GM18870 (cell line): Measurements from ENCODE around the gene PRR29.

ENCODE experiments used
- ATAC-seq: cut with Tn5 transposase; IDR thresholded peaks from one replicate; pipeline ENCODE4 v1.9.1; 2021; ENCODE audit warnings: moderate library complexity; ENCODE audit not compliant: unreplicated experiment

Gene PRR29

GRCh38 chr17:63998050-63998720 is at the start of gene PRR29:
Gene PRR29 (plus strand): TSS chr17:63998351. CDS start chr17:63998365, 14 bp downstream.
- no peak for ATAC-seq

GRCh38 chr17:63948521-63948920 is 49.6 kb upstream of the PRR29 start:
- no peak for ATAC-seq

- ATAC-seq: no peak
Observed at GRCh38 chr17:63949576-63950250, 48.4 kb upstream of the PRR29 start.

DNA sequence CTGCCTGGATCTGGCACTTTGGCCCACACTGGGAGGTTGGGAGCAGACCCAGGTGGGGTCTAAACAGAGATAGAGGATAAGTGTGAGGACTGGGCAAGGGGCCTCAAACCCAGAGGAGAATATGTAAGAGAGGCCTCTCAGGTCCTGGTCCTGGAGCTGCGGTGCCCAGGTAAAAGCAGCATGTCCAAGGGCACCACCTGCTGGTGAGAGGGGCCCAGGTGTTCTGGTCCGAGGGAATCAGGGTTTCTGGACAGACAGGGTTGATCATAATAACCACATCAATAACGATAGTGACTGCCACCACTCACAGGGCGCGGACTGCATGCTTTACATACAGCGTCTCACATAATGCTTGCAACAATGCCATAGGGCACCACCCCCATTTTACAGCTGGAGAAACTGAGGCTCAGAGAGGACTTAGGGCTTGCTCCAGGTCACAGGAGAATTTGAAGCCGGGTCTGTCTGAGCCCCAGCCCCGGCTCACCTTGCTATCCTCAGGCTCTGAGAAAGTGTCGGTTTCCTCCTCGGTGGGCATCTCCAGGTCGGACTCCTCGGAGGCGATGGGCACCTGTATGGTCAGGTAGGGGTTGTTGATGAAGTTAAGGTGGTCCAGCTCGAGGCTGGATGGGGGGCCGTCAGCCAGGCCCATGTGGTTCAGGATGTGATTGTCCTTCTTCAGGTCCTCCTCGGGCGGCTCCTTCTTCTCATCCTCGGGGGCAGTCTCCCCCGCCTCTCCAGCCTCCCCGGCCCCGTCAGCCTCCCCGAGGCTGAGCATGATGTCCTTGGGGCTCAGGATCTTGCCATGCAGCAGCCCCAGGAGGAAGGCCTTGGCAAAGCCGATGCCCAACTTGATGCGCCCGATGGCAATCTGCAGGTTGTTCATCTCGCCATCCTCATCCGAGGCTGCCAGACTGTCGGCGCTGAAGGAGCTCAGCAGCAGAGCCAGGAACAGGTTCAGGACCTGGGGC is 46.9 kb upstream of the PRR29 start:
- no peak for ATAC-seq

DNA sequence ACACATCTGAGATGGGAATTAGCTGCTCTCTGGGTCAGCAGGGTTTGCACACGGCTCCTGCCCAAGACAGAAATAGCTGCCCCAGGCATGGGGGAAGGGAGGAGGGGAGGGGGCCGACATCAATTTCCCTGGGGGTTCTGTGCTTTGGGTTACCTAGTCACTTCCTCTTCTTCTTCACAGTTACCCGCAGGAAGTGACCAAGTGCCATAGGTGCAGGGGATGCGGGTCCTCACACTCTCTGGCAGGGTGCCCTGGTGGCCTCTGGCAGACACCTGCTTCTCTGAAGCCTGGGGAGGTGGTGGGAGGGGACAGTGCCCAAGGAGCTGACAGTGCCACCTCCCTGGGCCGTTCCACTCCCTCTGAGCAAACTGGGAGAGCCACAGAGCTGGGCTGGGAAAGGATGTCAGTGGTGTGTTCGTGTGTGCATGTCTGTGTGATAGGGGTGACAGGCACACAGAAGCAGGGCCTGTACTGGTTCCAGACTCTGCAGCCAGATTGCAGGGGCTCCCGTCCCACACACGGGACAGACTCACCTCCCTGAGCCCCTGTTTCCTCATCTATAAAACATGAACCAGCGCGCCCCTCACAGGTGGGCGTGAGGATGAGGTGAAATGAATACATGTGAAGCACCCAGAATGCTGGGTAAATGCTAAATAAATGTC is 43.6 kb upstream of the PRR29 start:
- ATAC-seq: no peak

DNA sequence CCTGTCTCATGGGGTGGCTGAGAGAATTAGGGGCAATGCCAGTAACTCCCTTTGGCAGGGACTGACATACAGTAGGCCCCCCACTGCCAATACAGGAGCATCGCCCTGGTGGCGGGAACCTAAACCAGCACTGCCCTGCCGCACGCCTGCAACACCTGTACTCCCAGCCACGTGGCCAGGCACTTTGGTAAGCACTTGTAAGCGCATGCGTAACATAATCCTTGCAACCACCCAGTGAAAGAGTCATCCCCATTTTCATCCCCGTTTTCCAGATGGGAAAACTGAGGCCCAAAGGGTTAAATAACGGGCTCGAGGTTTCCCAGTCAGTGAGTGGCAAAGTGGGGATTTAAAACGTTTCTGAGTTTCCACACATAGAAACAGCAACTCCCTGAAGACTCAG is 42.9 kb upstream of the PRR29 start:
- no peak for ATAC-seq

GRCh38 chr17:63955791-63956190 is 42.4 kb upstream of the PRR29 start:
- no peak for ATAC-seq

DNA sequence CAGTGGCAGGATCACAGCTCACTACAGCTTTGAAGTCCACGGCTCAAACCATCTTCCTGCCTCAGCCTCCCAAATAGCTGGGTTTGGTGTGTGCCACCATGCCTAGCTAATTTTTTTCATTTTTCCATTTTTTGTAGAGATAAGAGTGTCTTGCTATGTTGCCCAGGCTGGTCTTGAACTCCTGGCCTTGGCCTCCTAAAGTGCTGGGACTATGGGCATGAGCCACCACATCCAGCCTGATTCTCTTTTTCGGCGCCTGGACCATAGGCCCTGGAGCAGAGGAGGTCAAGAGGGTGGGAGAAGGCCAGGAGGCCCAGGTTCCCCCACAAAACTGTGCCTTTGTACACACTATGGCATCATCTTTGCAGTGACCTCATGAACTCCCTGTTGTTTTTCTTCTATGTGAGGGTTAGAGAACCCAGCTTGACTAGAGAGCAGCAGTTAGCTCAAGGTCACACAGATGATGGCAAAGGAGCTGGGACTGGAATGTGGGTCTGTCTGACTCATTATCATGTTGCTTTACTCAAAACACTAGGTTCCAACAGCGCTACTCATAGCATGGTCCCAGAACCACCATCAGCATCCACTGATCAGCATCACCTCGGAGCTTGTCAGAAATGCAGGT is 41.7 kb upstream of the PRR29 start:
- no peak for ATAC-seq

- no peak for ATAC-seq
Observed at GRCh38 chr17:63960006-63960405, 38.1 kb upstream of the PRR29 start.

DNA sequence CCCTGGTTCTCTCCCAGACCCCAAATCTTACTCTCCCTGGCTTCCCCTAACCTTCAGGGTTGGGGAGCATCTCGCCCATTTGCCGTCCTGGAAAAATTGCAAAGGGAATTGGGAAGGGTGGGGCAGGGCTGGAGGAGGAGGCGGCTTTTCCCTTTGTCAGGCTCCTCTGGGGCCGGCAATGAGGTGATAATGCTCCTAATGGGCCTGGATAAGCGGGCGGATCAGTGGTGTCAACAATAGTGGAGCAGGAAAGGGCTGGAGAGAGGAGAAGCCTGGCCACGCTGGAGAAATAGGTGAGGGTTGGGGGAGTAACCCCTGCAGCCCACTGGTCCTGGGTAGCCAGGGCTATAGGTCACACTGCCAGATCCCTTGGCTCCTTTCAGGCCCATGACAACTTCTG is 37.7 kb upstream of the PRR29 start:
- no peak for ATAC-seq

- no peak for ATAC-seq
Observed at GRCh38 chr17:63961355-63962212, 36.6 kb upstream of the PRR29 start.

DNA sequence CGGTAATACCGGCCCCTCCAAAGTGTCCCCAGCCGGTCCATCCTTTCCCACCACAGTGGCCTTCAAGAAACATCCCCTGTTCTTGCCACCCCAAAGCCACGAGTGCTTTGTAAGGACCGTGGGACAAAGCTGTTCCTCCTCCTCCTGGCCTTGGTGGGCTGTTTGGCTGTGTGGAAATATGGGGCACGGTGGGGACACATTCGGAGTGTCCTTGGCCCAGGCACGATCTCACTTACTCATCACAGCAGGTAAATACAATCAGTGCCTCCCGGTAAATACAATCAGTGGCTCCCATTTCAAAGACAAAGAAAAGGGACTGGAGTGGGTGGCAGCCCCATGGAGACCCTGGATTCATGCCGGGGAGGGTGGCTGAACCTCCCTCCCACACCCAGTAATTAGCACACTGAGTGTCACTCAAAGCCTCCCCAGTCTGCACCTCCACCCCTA is 35.8 kb upstream of the PRR29 start:
- ATAC-seq: no peak

DNA sequence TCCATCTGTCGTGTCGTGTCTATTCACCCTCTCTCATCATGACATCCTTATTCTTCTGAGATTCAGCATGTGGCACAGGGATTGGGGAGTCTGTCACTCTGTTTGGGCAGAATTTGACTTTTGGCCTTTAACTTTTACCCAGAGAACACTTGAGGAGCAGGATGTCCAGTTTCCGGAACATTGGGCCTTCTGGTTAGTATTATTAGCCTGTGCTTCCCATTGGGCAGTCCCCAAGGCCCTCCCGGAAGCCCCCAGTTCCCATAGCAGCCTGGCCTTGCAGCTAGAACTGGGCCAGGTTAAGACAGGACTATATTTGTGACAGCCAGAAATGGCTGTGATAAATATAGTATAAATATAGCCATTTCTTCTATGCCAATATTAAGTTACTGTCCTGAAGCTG is 35.0 kb upstream of the PRR29 start:
- no peak for ATAC-seq

- ATAC-seq: no peak
Observed at GRCh38 chr17:63966646-63967264, 31.4 kb upstream of the PRR29 start.

- ATAC-seq: no peak
Observed at GRCh38 chr17:63967953-63968352, 30.2 kb upstream of the PRR29 start.

DNA sequence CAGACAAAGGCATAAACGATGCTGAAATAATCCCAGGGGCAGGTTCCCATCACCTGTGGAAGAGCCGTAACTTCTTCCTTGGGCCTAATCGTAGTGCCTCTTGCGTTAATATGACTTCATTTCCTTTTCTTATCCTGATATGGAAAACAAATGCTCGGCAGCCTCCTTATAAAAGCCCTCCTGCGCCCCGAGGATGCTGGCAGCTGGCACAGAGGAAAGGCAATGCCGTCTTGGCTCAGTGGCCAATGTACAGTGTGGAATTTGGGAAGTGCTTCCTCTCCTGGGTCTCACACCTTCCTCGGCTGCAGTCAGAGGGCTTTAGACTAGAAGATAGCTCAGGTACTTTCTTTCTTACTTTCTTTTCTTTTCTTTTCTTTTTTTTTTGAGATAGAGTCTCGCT is 28.9 kb upstream of the PRR29 start:
- no peak for ATAC-seq

DNA sequence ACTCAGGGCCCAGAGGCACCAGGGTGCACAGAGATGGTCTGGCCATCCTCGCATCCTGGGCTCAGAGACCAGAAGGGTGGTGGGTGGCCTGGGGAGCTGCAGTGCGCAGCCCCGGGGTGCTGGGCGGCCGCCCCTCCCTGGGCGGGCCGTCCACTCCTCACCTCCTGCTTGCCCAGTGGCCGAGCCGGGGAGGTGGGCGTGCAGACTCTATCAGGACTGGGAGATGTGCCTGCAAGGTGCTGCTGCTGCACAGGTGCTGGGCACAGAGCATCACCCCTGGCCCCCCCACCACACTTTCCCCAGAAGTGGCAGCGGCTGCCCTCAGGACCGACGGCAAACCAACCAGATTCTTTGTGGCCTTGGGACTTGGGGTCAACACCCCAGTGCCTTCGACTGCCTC is 25.4 kb upstream of the PRR29 start, which contains the start of gene SCN4A:
Gene SCN4A, minus strand, starts transcription at position 123 of the 400 bp plus-strand sequence. Its CDS starts 77 bp downstream, at position 46.
- ATAC-seq: no peak

DNA sequence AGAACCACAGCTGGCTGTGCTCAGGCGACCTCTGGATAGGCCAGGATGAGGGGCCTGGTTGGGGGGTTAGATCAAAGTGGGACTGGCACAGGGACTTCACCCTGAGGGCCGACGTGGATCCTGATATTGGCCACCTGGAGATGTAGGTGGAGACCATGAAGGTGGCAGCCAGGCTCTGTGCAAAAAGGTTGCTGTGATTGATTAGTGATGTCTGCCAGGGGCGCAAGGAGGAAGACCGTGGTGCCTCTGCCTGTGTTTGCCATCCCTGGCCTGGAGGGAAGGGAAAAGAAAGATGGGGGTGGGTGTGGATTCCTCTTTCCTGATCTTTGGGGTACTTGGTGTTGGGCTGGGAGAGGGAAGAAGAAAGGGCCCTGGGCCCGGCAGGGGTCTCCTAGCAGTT is 24.9 kb upstream of the PRR29 start:
- no peak for ATAC-seq
